HepG2 (cell line): ENCODE measurements around the gene STX8. TPM values are rescaled to one million over a fixed set of nuclear protein-coding genes. Genes with fewer than 3 reads are reported as not detected.

Experiments used
- ATAC-seq: fragments of 200-7000 bp; cut with Tn5 transposase; 3 replicates; pipeline ENCODE4 v1.9.1; 2020; ENCODE audit warnings: mild to moderate bottlenecking, moderate library complexity
- BruUV-seq: library from RNA; stranded (reverse); fragments of 400-500 nt; replicated peaks from 2 replicates; lab custom pipeline; 2021; lab: Mats Ljungman, UMichigan
- CTCF ChIA-PET: fragments of 300-600 bp; formaldehyde crosslinking; extraction: SDS; loops from one replicate; lab custom pipeline; 2021; ENCODE audit warnings: low total read pairs, inconsistent platforms, low intra/inter-chr PET ratio; lab: Yijun Ruan, JAX
- POLR2A ChIA-PET: fragments of 350-600 bp; sonication (Branson Sonifier 250); formaldehyde crosslinking; loops from one replicate; lab custom pipeline; 2020; ENCODE audit warnings: antibody characterized with exemption, inconsistent platforms; lab: Yijun Ruan, JAX
- DNase-seq: peaks from one replicate; pipeline ENCODE4 v3.0.0-alpha.2; 2015; ENCODE audit warnings: low spot score
- FAIRE-seq: peaks from 3 replicates; lab custom pipeline; 2011; peaks lifted over from hg19 to GRCh38; lab: Jason Lieb, UNC
- H2AFZ ChIP-seq: one replicate; pipeline ENCODE4 v1.6.1; 2011; ENCODE audit warnings: low read length, inconsistent platforms
- H3K27ac ChIP-seq: fragments of 300-600 bp; 3 replicates; pipeline ENCODE4 v1.8.0; 2011; ENCODE audit warnings: mixed run types, mild to moderate bottlenecking, mixed read lengths, low read length, inconsistent platforms; ENCODE audit not compliant: insufficient read depth; ENCODE audit errors: extremely low read length
- H3K27me3 ChIP-seq, 2 experiments: fragments of 200-600 bp in 1 of 2; 2 replicates in 1 of 2; 3 replicates in 1 of 2; pipeline versions ENCODE4 v1.6.0 to v1.8.0; 2011; ENCODE audit warnings: low read length in 2 of 2, mild to moderate bottlenecking in 2 of 2, moderate library complexity in 2 of 2, inconsistent platforms in 1 of 2; ENCODE audit not compliant: insufficient read depth in 2 of 2, control insufficient read depth in 1 of 2
- H3K36me3 ChIP-seq, 2 experiments: fragments of 200-600 bp in 1 of 2; replicated peaks in 1 of 2; 2 replicates in 1 of 2; 3 replicates in 1 of 2; pipeline versions ENCODE4 v1.5.1 to v1.8.0; 2011; ENCODE audit warnings: low read length in 2 of 2, inconsistent platforms in 1 of 2; ENCODE audit not compliant: insufficient read depth in 2 of 2, control insufficient read depth in 1 of 2
- H3K4me1 ChIP-seq: 2 replicates; pipeline ENCODE4 v1.5.1; 2012; ENCODE audit warnings: low read length, inconsistent platforms; ENCODE audit not compliant: insufficient read depth
- H3K4me2 ChIP-seq: 2 replicates; pipeline ENCODE4 v1.6.0; 2011; ENCODE audit warnings: low read depth, low read length, inconsistent platforms
- H3K4me3 ChIP-seq, 3 experiments: fragments of 200-600 bp in 1 of 3; sonication (generic), shearing (Covaris generic) in 1 of 3; replicated peaks in 1 of 3; 2 replicates each; pipeline ENCODE4 v1.5.1; 2011 to 2016; ENCODE audit warnings: low read length in 3 of 3, inconsistent platforms in 2 of 3, low read depth in 2 of 3, mild to moderate bottlenecking in 2 of 3, control low read depth in 1 of 3, mixed read lengths in 1 of 3; ENCODE audit not compliant: insufficient read depth in 1 of 3
- H3K79me2 ChIP-seq: one replicate; pipeline ENCODE4 v1.6.1; 2011; ENCODE audit warnings: low read length, inconsistent platforms; ENCODE audit not compliant: insufficient read depth
- H3K9ac ChIP-seq: 2 replicates; pipeline ENCODE4 v1.6.0; 2011; ENCODE audit warnings: mild to moderate bottlenecking, low read depth, low read length, inconsistent platforms; ENCODE audit not compliant: insufficient read depth
- H3K9me3 ChIP-seq: 2 replicates; pipeline ENCODE4 v1.5.1; 2012; ENCODE audit warnings: mild to moderate bottlenecking, low read length
- H4K20me1 ChIP-seq: 2 replicates; pipeline ENCODE4 v1.6.0; 2011; ENCODE audit warnings: inconsistent platforms, mild to moderate bottlenecking, low read length, moderate library complexity; ENCODE audit not compliant: insufficient read depth
- HES4 ChIP-seq: sonication (generic); formaldehyde crosslinking; IDR thresholded peaks from 2 replicates; pipeline ENCODE4 v1.9.0; 2021; ENCODE audit warnings: mild to moderate bottlenecking, missing genetic modification reagents, borderline replicate concordance
- KLF16 ChIP-seq, 2 experiments: sonication (generic) in 1 of 2; formaldehyde crosslinking in 1 of 2; IDR thresholded peaks; 2 replicates each; pipeline versions ENCODE4 v1.6.1 to v1.8.0; 2016 to 2023; ENCODE audit warnings: missing genetic modification reagents in 2 of 2, missing compliant biosample characterization in 1 of 2
- MZF1 ChIP-seq: sonication (generic); formaldehyde crosslinking; IDR thresholded peaks from 2 replicates; pipeline ENCODE4 v1.8.1; 2023; ENCODE audit warnings: mild to moderate bottlenecking, missing genetic modification reagents, borderline replicate concordance
- POGK ChIP-seq: sonication (generic); formaldehyde crosslinking; conservative IDR thresholded peaks from 2 replicates; pipeline ENCODE4 v1.8.0; 2022; ENCODE audit warnings: mild to moderate bottlenecking, moderate library complexity, missing genetic modification reagents
- RELA ChIP-seq: sonication (generic); formaldehyde crosslinking; IDR thresholded peaks from 2 replicates; pipeline ENCODE4 v1.4.0; 2020; ENCODE audit warnings: missing genetic modification reagents
- SP140L ChIP-seq: sonication (generic); formaldehyde crosslinking; IDR thresholded peaks from 2 replicates; pipeline ENCODE4 v1.4.0; 2020; ENCODE audit warnings: missing genetic modification reagents, borderline replicate concordance
- TCF7L2 ChIP-seq: IDR thresholded peaks from 2 replicates; pipeline ENCODE4 v1.6.1; 2011; ENCODE audit warnings: mild to moderate bottlenecking, low read depth, low read length, moderate library complexity
- TEAD3 ChIP-seq: optimal IDR thresholded peaks from 2 replicates; pipeline ENCODE3; 2016; ENCODE audit warnings: borderline replicate concordance
- TGIF2 ChIP-seq: IDR thresholded peaks from 2 replicates; pipeline ENCODE4 v1.6.1; 2016; ENCODE audit warnings: control low read depth, missing compliant biosample characterization
- ZBTB46 ChIP-seq: sonication (generic); formaldehyde crosslinking; IDR thresholded peaks from 2 replicates; pipeline ENCODE4 v1.4.0; 2020; ENCODE audit warnings: mild to moderate bottlenecking, missing genetic modification reagents, borderline replicate concordance
- ZKSCAN1 ChIP-seq: fragments of 150-350 bp; IDR thresholded peaks from 2 replicates; pipeline ENCODE4 v1.6.1; 2014; ENCODE audit warnings: low read length
- ZNF430 ChIP-seq: sonication (generic); formaldehyde crosslinking; IDR thresholded peaks from 2 replicates; pipeline ENCODE4 v1.9.0; 2021; ENCODE audit warnings: mild to moderate bottlenecking, missing genetic modification reagents
- ZNF546 ChIP-seq: sonication (generic); formaldehyde crosslinking; conservative IDR thresholded peaks from 2 replicates; pipeline ENCODE4 v1.8.1; 2023; ENCODE audit warnings: mild to moderate bottlenecking, missing genetic modification reagents
- ZNF747 ChIP-seq: sonication (generic); formaldehyde crosslinking; IDR thresholded peaks from 2 replicates; pipeline ENCODE4 v1.8.1; 2023; ENCODE audit warnings: missing genetic modification reagents, mild to moderate bottlenecking, borderline replicate concordance
- WGBS: methylation state at CpG from one replicate; pipeline ENCODE4 v1.1.6; 2017; ENCODE audit warnings: low lambda C conversion rate; 5-methylcytosine and 5-hydroxymethylcytosine counted together
- in situ Hi-C: cut with HindIII; loops from 2 replicates; pipeline ENCODE4 v1.10.0; 2017; ENCODE audit warnings: low pct_unique_long_range_greater_than_20kb; ENCODE audit not compliant: extremely low pct_ligation_motif_present
- intact Hi-C: fragments of 100-400 bp; cut with micrococcal nuclease; formaldehyde crosslinking; loops from one replicate; pipeline ENCODE4 v1.10.0; 2022; ENCODE audit not compliant: unreplicated experiment
- polyA plus RNA-seq, 8 experiments: library from polyadenylated mRNA; depleted of rRNA in 3 of 8; stranded (reverse) in 7 of 8; unstranded in 1 of 8; fragments of >200 nt; fragmentation: Illumina TruSeq in 4 of 8; extraction: Trizol in 4 of 8; gene quantifications; 2 replicates each; pipeline versions ENCODE4 v1.2.1 to v1.2.3, GENCODE V29; 2011 to 2016; ENCODE audit warnings: low read depth in 4 of 8, missing spikeins in 1 of 8, mixed read lengths in 1 of 8; ENCODE audit not compliant: insufficient read depth in 1 of 8
- total RNA-seq, 5 experiments: library from RNA; depleted of rRNA; stranded (reverse); fragments of >200 nt; fragmentation: Illumina TruSeq; extraction: Trizol; gene quantifications; 2 replicates each; pipeline ENCODE4 v1.2.3, GENCODE V29; 2016; ENCODE audit warnings: low read depth in 1 of 5

Gene STX8
- total and polyA plus RNA-seq, 2 of the 13 experiments (the other 11 are each of a cell fraction or from before 2014, with no cell fraction given): 36.4 to 53.6 TPM

- FAIRE-seq: no peak
- H3K4me2 ChIP-seq: no peak overlapping the region
- BruUV-seq: no TSS peak
- H3K27ac ChIP-seq: no peak overlapping the region
- WGBS: 95% methylated on average over 5 of the region's 5 CpGs
- H3K9me3 ChIP-seq: no peaks in the 10 kb centered on the region
- H3K27me3 ChIP-seq: no peaks in the 10 kb centered on the region
- no peak for ATAC-seq
- ChIA-PET CTCF (no interaction called here), POLR2A (no interaction called here)
- H2AFZ ChIP-seq: no peak overlapping the region
- in situ Hi-C loops: no loop called here
- H3K36me3 ChIP-seq: no peaks in the 10 kb centered on the region; a peak in 1 of 5 replicates
- intact Hi-C loops: no loop called here
- DNase-seq: no peak
- no peaks in the 10 kb centered on the region for H3K4me1 ChIP-seq
- H3K79me2 ChIP-seq: no peaks in the 10 kb centered on the region
- TF ChIP-seq ZNF546 (CRISPR knock-in tag) (no peak), ZBTB46 (CRISPR knock-in tag) (no peak), ZNF747 (CRISPR knock-in tag) (no peak), HES4 (CRISPR knock-in tag) (no peak), TGIF2 (CRISPR knock-in tag) (no peak), ZKSCAN1 (no peak), MZF1 (CRISPR knock-in tag) (no peak), RELA (CRISPR knock-in tag) (no peak), TCF7L2 (no peak), POGK (CRISPR knock-in tag) (no peak), ZNF430 (no peak), KLF16 (CRISPR knock-in tag; IDR thresholded peaks at IDR 0.05) (no peak), TEAD3 (CRISPR knock-in tag) (no peak), SP140L (CRISPR knock-in tag) (no peak)
- no peak overlapping the region for H3K9ac ChIP-seq
- H4K20me1 ChIP-seq: no peaks in the 10 kb centered on the region
- H3K4me3 ChIP-seq: no peak overlapping the region
These were observed 76.6 kb downstream of the STX8 start for GRCh38 chr17:9499041-9499440.
